BJ (cell line): ENCODE data around the gene B4GALT6. TPM values are rescaled to one million over a fixed set of nuclear protein-coding genes. Genes with fewer than 3 reads are reported as not detected.

Source experiments
- CTCF ChIA-PET: fragments of 350-600 bp; formaldehyde crosslinking; extraction: SDS; loops from one replicate; lab custom pipeline; 2021; ENCODE audit warnings: antibody characterized with exemption, inconsistent platforms; lab: Yijun Ruan, JAX
- POLR2A ChIA-PET: fragments of 300-600 bp; sonication (Branson Sonifier 250); formaldehyde crosslinking; extraction: SDS; loops from one replicate; lab custom pipeline; 2021; ENCODE audit warnings: antibody characterized with exemption; lab: Charles Lee
- DNase-seq: peaks from one replicate; pipeline ENCODE4 v3.0.0-alpha.2; 2011; ENCODE audit warnings: low read depth
- H3K27me3 ChIP-seq: 2 replicates; pipeline ENCODE4 v1.6.0; 2011; ENCODE audit warnings: low read length; ENCODE audit not compliant: control insufficient read depth, insufficient read depth
- H3K36me3 ChIP-seq: 2 replicates; pipeline ENCODE4 v1.5.1; 2011; ENCODE audit warnings: low read length; ENCODE audit not compliant: control insufficient read depth, insufficient read depth
- H3K4me3 ChIP-seq: 2 replicates; pipeline ENCODE4 v1.5.1; 2011; ENCODE audit warnings: low read depth, mild to moderate bottlenecking, control low read depth, low read length
- polyA plus RNA-seq: library from polyadenylated mRNA; depleted of rRNA; stranded (reverse); fragments of >200 nt; gene quantifications from 2 replicates; pipeline ENCODE4 v1.2.3, GENCODE V29; 2011
- TF ChIP-seq, protein P1 (sequence below): IDR thresholded peaks from 2 replicates; pipeline ENCODE4 v1.5.1; 2011; ENCODE audit warnings: low read depth, mild to moderate bottlenecking, control low read depth, inconsistent platforms, low read length, moderate library complexity; ENCODE audit not compliant: insufficient read depth

B4GALT6 gene
- polyA plus RNA-seq, 1 experiment, result 0.26 TPM

DNA sequence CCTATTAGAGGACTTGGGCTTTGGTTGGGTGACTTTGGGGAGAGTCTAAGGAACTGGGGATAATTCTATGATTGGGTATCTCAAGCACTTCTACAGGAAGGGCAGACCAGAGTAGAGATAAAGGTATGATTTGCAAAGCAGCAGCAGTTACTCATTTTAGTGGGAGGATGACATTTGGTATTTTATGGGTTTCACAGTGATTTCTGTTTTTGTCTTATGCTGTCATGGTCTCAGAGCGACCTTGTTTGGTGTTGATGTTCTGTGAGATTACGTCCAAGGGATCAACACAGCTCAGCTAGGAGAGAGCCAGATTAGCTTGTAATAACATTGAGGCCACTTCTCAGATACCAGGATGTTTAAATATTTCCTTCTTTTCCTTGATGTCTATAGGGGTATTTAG lies 74.5 kb downstream of the B4GALT6 start:
- Histone ChIP-seq H3K27me3 (no peaks in the 10 kb centered on the region), H3K36me3 (no peaks in the 10 kb centered on the region), H3K4me3 (no peak overlapping the region)
- TF ChIP-seq, protein P1, sequence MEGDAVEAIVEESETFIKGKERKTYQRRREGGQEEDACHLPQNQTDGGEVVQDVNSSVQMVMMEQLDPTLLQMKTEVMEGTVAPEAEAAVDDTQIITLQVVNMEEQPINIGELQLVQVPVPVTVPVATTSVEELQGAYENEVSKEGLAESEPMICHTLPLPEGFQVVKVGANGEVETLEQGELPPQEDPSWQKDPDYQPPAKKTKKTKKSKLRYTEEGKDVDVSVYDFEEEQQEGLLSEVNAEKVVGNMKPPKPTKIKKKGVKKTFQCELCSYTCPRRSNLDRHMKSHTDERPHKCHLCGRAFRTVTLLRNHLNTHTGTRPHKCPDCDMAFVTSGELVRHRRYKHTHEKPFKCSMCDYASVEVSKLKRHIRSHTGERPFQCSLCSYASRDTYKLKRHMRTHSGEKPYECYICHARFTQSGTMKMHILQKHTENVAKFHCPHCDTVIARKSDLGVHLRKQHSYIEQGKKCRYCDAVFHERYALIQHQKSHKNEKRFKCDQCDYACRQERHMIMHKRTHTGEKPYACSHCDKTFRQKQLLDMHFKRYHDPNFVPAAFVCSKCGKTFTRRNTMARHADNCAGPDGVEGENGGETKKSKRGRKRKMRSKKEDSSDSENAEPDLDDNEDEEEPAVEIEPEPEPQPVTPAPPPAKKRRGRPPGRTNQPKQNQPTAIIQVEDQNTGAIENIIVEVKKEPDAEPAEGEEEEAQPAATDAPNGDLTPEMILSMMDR, result no peak
- CTCF ChIA-PET, result no interaction called here
- no peak for DNase-seq
- POLR2A ChIA-PET, result no interaction called here

DNA sequence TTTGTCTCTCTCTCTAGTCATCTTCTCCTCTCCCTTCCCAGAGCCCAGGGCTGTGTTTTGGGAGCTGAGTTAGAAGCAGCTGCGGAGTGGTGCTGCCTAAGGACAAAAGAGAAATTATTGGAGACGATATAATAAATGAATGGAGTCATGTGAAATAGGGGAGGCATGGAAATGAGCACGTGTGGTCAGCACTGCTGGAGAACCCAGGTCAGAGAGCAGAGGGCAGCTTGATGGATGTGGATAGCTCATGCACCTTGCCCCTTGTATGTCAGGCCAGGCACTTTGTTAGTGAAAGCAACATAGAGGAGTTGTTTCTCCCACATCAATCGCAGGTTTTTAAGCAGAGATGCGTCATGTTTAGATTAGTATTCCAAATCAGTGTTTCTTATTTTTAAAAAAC lies 77.0 kb downstream of the B4GALT6 start:
- DNase-seq, result no peak
- TF ChIP-seq, protein P1, result no peak
- ChIA-PET CTCF (no interaction called here), POLR2A (no interaction called here)
- Histone ChIP-seq H3K27me3 (no peaks in the 10 kb centered on the region), H3K4me3 (no peak overlapping the region), H3K36me3 (no peaks in the 10 kb centered on the region)

DNA sequence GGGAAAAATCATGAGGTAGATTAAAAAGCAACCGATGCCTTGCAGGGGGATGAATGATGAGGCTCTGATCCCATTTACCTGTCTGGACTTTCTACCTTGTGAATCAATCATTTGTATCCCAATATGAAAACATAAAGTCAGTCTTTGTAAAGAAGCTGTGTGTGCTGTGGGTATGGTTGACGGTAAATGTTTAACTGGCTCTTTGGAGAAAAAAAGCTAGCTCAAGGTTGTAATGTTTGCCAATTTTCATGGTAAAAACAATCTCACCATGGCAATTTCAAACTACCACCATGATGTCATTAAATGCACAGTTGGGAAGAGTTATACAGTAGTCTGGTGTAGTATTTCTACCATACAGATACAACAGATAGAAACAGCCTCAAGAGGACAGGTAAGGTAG lies 78.1 kb downstream of the B4GALT6 start:
- TF ChIP-seq, protein P1, result no peak
- POLR2A ChIA-PET, result no interaction called here
- H3K27me3 ChIP-seq, result no peaks in the 10 kb centered on the region
- DNase-seq, result no peak
- H3K4me3 ChIP-seq, result no peak overlapping the region
- no peaks in the 10 kb centered on the region for H3K36me3 ChIP-seq
- CTCF ChIA-PET, result interaction anchor here (0.5 to 0.6 kb wide), 2 partner anchors 237 to 266 kb away, joined by 3 read pairs; no protein-coding TSS in a partner anchor

DNA sequence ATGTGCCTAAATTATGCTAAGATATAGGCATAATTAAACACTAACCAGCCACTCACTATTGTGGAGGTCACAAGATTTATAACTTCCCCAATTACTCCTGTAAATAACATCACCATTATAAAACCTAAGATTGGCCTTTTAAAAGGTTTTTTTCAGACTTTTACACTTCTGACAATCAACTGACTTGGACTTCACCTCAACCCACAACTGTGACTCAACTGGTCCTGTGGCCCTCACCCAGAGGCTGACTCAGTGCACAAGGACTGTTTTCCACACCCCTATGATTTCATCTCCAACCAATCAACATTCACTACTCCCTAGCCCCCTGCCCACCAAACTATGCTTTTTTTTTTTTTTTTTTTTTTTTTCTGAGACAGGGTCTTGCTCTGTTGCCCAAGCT lies 81.1 kb downstream of the B4GALT6 start:
- TF ChIP-seq, protein P1, result no peak
- Histone ChIP-seq H3K27me3 (no peaks in the 10 kb centered on the region), H3K36me3 (no peaks in the 10 kb centered on the region), H3K4me3 (no peak overlapping the region)
- no peak for DNase-seq
- CTCF ChIA-PET, result no interaction called here
- POLR2A ChIA-PET, result no interaction called here

DNA sequence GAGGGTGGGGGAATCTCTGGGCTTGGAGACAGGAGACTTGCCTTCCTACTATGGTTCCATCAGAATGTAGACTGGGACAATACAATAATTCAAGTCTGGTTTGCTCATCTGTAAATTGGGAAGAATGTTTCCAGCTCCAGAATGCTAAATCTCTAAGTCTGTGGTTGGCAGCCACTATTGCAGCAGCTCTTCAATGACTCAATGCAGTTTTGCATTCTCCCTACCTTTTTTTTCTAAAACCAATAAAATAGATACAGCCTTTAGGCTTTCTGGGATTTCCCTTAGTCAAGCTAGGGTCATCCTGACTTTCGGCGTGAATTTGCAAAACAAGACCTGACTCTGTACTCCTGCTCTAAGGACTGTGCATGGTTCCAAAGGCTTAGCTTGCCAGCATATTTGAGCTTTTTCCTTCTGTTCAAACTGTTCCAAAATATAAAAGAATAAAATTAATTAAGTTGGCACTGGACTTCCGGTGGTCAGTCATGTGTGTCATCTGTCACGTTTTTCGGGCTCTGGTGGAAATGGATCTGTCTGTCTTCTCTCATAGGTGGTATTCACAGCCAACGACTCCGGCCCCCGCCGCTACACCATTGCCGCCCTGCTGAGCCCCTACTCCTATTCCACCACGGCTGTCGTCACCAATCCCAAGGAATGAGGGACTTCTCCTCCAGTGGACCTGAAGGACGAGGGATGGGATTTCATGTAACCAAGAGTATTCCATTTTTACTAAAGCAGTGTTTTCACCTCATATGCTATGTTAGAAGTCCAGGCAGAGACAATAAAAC lies 86.2 kb downstream of the B4GALT6 start:
- ChIA-PET CTCF (no interaction called here), POLR2A (no interaction called here)
- no peak for DNase-seq
- no peaks in the 10 kb centered on the region for H3K36me3 ChIP-seq
- H3K4me3 ChIP-seq, result no peak overlapping the region
- TF ChIP-seq, protein P1, result no peak
- no peaks in the 10 kb centered on the region for H3K27me3 ChIP-seq
